ENCODE data around the gene BEX1. TPM values are rescaled to one million over a fixed set of nuclear protein-coding genes. Genes with fewer than 3 reads are reported as not detected.

Gene BEX1
- total RNA-seq: 10 to 100 TPM in 1 of 2 donors, 1 to 10 TPM in 1; 7.6 to 12.0 TPM

GRCh38 chrX:103063918-103064434 lies at the start of gene BEX1:
Gene BEX1 (minus strand): TSS chrX:103064171. CDS start chrX:103063274, 897 bp downstream.

GRCh38 chrX:103092942-103093341 lies 29.0 kb upstream of the BEX1 start, which contains the start of gene NXF3:
Gene NXF3 (minus strand): TSS chrX:103093143. CDS start chrX:103093023, 120 bp downstream.

Other genes with a start within 250 kb of the BEX1 start
- gene RAB40AL, start 126.9 kb downstream of the BEX1 start, total RNA-seq: 1 to 10 TPM in 1 of 2 donors, under 1 TPM in 1; 0.33 to 1.0 TPM
- gene NXF3, start 29.0 kb upstream of the BEX1 start, total RNA-seq: under 1 TPM in 1 of 2 donors, not detected in 1; under 0.01 TPM
- 10 to 100 TPM; 18.2 to 28.3 TPM for gene BEX4, start 150.9 kb upstream of the BEX1 start, total RNA-seq
- gene TCEAL8, start 191.0 kb upstream of the BEX1 start, total RNA-seq: 100 to 1,000 TPM in 1 of 2 donors, 10 to 100 TPM in 1; 93.6 to 121 TPM
- gene TCEAL5, start 212.6 kb upstream of the BEX1 start, total RNA-seq: not detected
- gene BEX2, start 246.8 kb upstream of the BEX1 start, total RNA-seq: 1 to 10 TPM; 2.1 to 5.3 TPM